Left ventricle myocardium inferior (tissue), 1 donor: ENCODE results near the gene TMUB2. TPM values are rescaled to one million over a fixed set of nuclear protein-coding genes. Genes with fewer than 3 reads are reported as not detected.

Source experiments
- DNase-seq: peaks from one replicate; pipeline ENCODE4 v3.0.0-alpha.2; 2020
- H3K27ac ChIP-seq: fragments of 200-600 bp; replicated peaks from 2 replicates; pipeline ENCODE4 v1.8.0; 2021
- H3K27me3 ChIP-seq: fragments of 200-600 bp; 2 replicates; pipeline ENCODE4 v1.8.0; 2021; ENCODE audit warnings: low read depth
- H3K36me3 ChIP-seq: fragments of 200-600 bp; 2 replicates; pipeline ENCODE4 v1.8.0; 2021
- H3K4me1 ChIP-seq: fragments of 200-600 bp; 2 replicates; pipeline ENCODE4 v1.8.0; 2021
- H3K4me3 ChIP-seq: fragments of 200-600 bp; 2 replicates; pipeline ENCODE4 v1.8.0; 2021; ENCODE audit warnings: mild to moderate bottlenecking, moderate library complexity
- H3K9me3 ChIP-seq: fragments of 200-600 bp; replicated peaks from 2 replicates; pipeline ENCODE4 v1.8.0; 2021
- intact Hi-C: fragments of 100-400 bp; cut with micrococcal nuclease; formaldehyde crosslinking; loops from one replicate; pipeline ENCODE4 v1.11.0; 2022
- total RNA-seq: library from RNA; stranded (reverse); fragmentation: NEBNext Ultra II Directional; extraction: Animal tissue kit (Norgen Biotek cat#: 25700); gene quantifications from one replicate; pipeline ENCODE4 v1.2.1, GENCODE V29; 2021
- TF ChIP-seq, protein P1 (sequence below): fragments of 200-600 bp; IDR thresholded peaks from 2 replicates; pipeline ENCODE4 v1.8.0; 2021; ENCODE audit warnings: antibody characterized with exemption, mild to moderate bottlenecking, borderline replicate concordance
- donor health status: DM: no; HTN: yes; CAD: no; lungs with severe emphysema.

TMUB2 gene
- total RNA-seq, 1 donor from 2014 or later: 20.9 TPM

DNA sequence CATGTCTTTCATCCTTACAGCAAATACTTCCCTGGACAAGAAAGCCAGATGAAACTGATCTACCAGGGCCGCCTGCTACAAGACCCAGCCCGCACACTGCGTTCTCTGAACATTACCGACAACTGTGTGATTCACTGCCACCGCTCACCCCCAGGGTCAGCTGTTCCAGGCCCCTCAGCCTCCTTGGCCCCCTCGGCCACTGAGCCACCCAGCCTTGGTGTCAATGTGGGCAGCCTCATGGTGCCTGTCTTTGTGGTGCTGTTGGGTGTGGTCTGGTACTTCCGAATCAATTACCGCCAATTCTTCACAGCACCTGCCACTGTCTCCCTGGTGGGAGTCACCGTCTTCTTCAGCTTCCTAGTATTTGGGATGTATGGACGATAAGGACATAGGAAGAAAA lies 3.7 kb downstream of the TMUB2 start:
- Histone ChIP-seq H3K27me3 (no peaks in the 10 kb centered on the region), H3K4me3 (no peak overlapping the region), H3K27ac (no peak overlapping the region), H3K9me3 (no peaks in the 10 kb centered on the region), H3K4me1 (peaks cover 28% of the 10 kb centered on the region), H3K36me3 (peaks cover 59% of the 10 kb centered on the region)
- intact Hi-C loops: no loop called here
- TF ChIP-seq, protein P1, sequence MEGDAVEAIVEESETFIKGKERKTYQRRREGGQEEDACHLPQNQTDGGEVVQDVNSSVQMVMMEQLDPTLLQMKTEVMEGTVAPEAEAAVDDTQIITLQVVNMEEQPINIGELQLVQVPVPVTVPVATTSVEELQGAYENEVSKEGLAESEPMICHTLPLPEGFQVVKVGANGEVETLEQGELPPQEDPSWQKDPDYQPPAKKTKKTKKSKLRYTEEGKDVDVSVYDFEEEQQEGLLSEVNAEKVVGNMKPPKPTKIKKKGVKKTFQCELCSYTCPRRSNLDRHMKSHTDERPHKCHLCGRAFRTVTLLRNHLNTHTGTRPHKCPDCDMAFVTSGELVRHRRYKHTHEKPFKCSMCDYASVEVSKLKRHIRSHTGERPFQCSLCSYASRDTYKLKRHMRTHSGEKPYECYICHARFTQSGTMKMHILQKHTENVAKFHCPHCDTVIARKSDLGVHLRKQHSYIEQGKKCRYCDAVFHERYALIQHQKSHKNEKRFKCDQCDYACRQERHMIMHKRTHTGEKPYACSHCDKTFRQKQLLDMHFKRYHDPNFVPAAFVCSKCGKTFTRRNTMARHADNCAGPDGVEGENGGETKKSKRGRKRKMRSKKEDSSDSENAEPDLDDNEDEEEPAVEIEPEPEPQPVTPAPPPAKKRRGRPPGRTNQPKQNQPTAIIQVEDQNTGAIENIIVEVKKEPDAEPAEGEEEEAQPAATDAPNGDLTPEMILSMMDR: no peak
- no peak for DNase-seq

DNA sequence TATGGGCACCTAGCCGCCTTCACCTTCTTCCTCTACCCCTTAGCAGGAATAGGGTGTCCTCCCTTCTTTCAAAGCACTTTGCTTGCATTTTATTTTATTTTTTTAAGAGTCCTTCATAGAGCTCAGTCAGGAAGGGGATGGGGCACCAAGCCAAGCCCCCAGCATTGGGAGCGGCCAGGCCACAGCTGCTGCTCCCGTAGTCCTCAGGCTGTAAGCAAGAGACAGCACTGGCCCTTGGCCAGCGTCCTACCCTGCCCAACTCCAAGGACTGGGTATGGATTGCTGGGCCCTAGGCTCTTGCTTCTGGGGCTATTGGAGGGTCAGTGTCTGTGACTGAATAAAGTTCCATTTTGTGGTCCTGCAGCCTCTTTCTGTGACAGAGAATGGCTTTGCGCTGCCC lies 4.6 kb downstream of the TMUB2 start:
- H3K9me3 ChIP-seq: no peaks in the 10 kb centered on the region
- no peak overlapping the region for H3K4me3 ChIP-seq
- H3K27me3 ChIP-seq: no peaks in the 10 kb centered on the region
- intact Hi-C loops: no loop called here
- H3K36me3 ChIP-seq: peaks cover 66% of the 10 kb centered on the region
- H3K27ac ChIP-seq: no peak overlapping the region
- TF ChIP-seq, protein P1: no peak
- H3K4me1 ChIP-seq: peaks cover 20% of the 10 kb centered on the region
- no peak for DNase-seq

DNA sequence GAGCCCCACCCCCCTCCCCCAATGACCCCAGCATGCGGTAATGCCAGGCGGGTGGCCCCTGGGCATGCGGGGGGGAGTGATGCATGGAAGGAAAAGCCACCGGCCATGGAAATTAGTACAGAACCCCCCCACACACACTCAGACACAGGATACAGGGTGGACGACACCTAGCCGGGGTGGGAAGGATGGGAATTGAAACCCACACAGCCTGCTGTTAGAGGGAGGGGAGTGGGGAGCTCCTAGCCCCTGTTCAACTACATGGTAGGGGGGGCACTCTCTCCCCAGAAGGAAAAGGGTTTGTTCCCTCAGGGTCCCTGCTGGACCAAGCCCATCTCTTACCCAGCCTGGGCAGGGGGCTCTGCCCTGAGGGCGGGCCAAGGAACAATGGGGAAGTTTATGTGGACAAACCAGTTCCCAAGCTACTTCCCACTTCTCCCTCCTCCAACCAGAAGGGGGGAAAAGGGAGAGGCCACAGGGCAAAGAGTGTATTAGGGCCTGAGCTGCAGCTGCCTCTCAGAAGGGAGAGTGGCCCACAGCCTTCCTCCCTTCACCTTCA lies 5.2 kb downstream of the TMUB2 start:
- Histone ChIP-seq H3K4me1 (peaks cover 19% of the 10 kb centered on the region), H3K27me3 (no peaks in the 10 kb centered on the region), H3K27ac (no peak overlapping the region), H3K36me3 (peaks cover 73% of the 10 kb centered on the region), H3K9me3 (no peaks in the 10 kb centered on the region), H3K4me3 (no peak overlapping the region)
- intact Hi-C loops: no loop called here
- DNase-seq: no peak
- TF ChIP-seq, protein P1: no peak

DNA sequence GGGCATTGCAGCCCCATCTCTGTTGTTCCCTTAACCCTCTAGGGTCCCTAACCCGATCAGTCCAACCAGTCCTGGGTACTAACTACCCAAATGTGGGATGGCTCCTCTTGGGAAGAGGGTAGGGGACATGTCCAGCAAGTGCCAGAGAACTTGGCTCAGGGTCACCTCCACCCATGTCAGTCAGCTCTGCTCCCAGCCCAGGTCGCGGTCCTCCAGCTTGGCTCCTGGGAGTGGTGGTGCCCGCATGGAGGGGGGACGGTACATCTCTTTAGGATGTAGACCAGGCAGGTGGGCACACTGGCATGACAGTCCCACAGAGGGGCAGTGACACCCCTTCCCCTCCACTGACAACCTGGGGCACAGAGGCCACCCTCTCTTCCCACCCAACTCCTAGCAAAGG lies 6.0 kb downstream of the TMUB2 start:
- DNase-seq: no peak
- TF ChIP-seq, protein P1: no peak
- Histone ChIP-seq H3K36me3 (peaks cover 80% of the 10 kb centered on the region), H3K27ac (no peak overlapping the region), H3K4me1 (peaks cover 19% of the 10 kb centered on the region), H3K27me3 (no peaks in the 10 kb centered on the region), H3K9me3 (no peaks in the 10 kb centered on the region), H3K4me3 (no peak overlapping the region)
- intact Hi-C loops: no loop called here

DNA sequence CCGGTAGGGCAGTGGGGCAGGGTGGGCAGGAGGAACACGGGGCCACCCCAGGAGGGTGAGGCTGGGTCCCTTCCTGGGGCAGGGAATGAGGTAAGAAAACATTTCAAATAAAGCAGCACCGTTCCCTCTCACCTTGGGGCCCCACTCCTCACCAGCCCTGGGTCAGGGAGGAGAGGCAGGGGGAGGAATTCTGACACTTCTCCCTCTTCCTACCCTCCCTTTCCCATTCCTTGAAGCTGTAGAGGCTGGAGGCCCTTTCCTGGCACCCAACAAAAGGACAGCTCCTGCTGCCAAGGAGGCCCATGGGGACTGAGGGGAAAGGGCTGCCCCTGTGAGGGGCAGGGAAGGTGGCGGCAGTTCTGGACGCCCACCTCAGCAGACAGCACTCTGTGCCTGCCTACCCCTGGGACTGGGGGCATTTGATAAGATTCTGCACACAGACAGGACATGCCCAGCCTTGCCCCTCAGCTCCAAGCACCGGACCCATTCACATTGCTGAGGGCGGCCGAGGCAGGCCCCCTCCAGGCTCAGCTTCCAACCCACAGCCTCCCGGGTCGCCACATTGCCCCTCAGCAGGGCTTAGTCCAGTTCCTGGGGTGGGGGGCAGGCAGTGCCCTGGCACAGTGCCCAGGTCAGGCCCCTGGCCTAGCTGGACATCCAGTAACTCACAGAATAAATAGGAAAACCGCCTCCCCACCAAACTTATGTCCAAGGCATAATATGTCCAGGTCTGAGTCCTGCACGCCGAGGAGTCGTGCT lies 6.7 kb downstream of the TMUB2 start:
- no peak overlapping the region for H3K4me3 ChIP-seq
- H3K27ac ChIP-seq: no peak overlapping the region
- peaks cover 19% of the 10 kb centered on the region for H3K4me1 ChIP-seq
- no peak for DNase-seq
- no peaks in the 10 kb centered on the region for H3K27me3 ChIP-seq
- intact Hi-C loops: no loop called here
- TF ChIP-seq, protein P1: no peak
- peaks cover 80% of the 10 kb centered on the region for H3K36me3 ChIP-seq
- no peaks in the 10 kb centered on the region for H3K9me3 ChIP-seq
